Parathyroid adenoma (tissue), 2 donors: Measurements from ENCODE around the gene ZNF469.
A peak's percentile ranks its signal among the peaks of the same experiment; 100 is the strongest.

Source experiments
- H2AFZ ChIP-seq: fragments of 300-600 bp; sonication (generic); one replicate; pipeline ENCODE4 v1.7.0; 2017; ENCODE audit warnings: antibody characterized with exemption, mild to moderate bottlenecking
- H3K27ac ChIP-seq: fragments of 300-600 bp; sonication (generic); one replicate; pipeline ENCODE4 v1.7.0; 2017
- H3K27me3 ChIP-seq: fragments of 300-600 bp; sonication (generic); one replicate; pipeline ENCODE4 v1.7.0; 2017; ENCODE audit warnings: low read length; ENCODE audit not compliant: control insufficient read depth, insufficient read depth
- H3K36me3 ChIP-seq: fragments of 300-600 bp; sonication (generic); one replicate; pipeline ENCODE4 v1.7.0; 2017; ENCODE audit warnings: low read length; ENCODE audit not compliant: control insufficient read depth, insufficient read depth
- H3K4me1 ChIP-seq: fragments of 300-600 bp; sonication (generic); one replicate; pipeline ENCODE4 v1.7.0; 2017; ENCODE audit warnings: control low read depth
- H3K4me2 ChIP-seq: fragments of 300-600 bp; sonication (generic); one replicate; pipeline ENCODE4 v1.7.0; 2017; ENCODE audit warnings: low read length
- H3K4me3 ChIP-seq: fragments of 300-600 bp; sonication (generic); one replicate; pipeline ENCODE4 v1.7.0; 2017; ENCODE audit warnings: low read depth, low read length
- H3K79me2 ChIP-seq: fragments of 300-600 bp; sonication (generic); one replicate; pipeline ENCODE4 v1.7.0; 2017; ENCODE audit warnings: control low read depth
- H3K9ac ChIP-seq: fragments of 300-600 bp; sonication (generic); one replicate; pipeline ENCODE4 v1.7.0; 2017; ENCODE audit warnings: mild to moderate bottlenecking
- H3K9me3 ChIP-seq: fragments of 300-600 bp; sonication (generic); one replicate; pipeline ENCODE4 v1.7.0; 2017; ENCODE audit warnings: low read length; ENCODE audit not compliant: control insufficient read depth
- TF ChIP-seq, protein P1 (sequence below): fragments of 300-600 bp; sonication (generic); IDR thresholded peaks from one replicate; pipeline ENCODE4 v1.7.0; 2017; ENCODE audit warnings: antibody characterized with exemption, mild to moderate bottlenecking
- donor health status: primary hyperparathyroidism.

The ZNF469 gene

GRCh38 chr16:88382491-88383400, at the start of gene ZNF469:
Gene ZNF469 (plus strand): TSS chr16:88382959. CDS start chr16:88427471, 44,512 bp downstream.
- Histone ChIP-seq H3K9me3 (no peaks in the 10 kb centered on the region), H3K4me1 (no peaks in the 10 kb centered on the region), H3K4me2 (peak within 1 kb of the TSS; percentile 57), H3K27me3 (no peaks in the 10 kb centered on the region), H3K36me3 (no peaks in the 10 kb centered on the region), H3K27ac (no peak within 1 kb of the TSS), H3K9ac (no peak within 1 kb of the TSS), H3K79me2 (no peaks in the 10 kb centered on the region), H3K4me3 (no peak within 1 kb of the TSS), H2AFZ (peak within 1 kb of the TSS; percentile 11)
- TF ChIP-seq, protein P1, sequence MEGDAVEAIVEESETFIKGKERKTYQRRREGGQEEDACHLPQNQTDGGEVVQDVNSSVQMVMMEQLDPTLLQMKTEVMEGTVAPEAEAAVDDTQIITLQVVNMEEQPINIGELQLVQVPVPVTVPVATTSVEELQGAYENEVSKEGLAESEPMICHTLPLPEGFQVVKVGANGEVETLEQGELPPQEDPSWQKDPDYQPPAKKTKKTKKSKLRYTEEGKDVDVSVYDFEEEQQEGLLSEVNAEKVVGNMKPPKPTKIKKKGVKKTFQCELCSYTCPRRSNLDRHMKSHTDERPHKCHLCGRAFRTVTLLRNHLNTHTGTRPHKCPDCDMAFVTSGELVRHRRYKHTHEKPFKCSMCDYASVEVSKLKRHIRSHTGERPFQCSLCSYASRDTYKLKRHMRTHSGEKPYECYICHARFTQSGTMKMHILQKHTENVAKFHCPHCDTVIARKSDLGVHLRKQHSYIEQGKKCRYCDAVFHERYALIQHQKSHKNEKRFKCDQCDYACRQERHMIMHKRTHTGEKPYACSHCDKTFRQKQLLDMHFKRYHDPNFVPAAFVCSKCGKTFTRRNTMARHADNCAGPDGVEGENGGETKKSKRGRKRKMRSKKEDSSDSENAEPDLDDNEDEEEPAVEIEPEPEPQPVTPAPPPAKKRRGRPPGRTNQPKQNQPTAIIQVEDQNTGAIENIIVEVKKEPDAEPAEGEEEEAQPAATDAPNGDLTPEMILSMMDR: no peak

- Histone ChIP-seq H3K27ac (no peak overlapping the region), H3K79me2 (no peaks in the 10 kb centered on the region), H3K4me3 (no peak overlapping the region), H3K4me1 (no peaks in the 10 kb centered on the region), H3K36me3 (no peaks in the 10 kb centered on the region), H3K27me3 (no peaks in the 10 kb centered on the region), H2AFZ (no peak overlapping the region), H3K9me3 (no peaks in the 10 kb centered on the region), H3K4me2 (no peak overlapping the region), H3K9ac (no peak overlapping the region)
- TF ChIP-seq, protein P1: no peak
These were observed 48.6 kb upstream of the ZNF469 start for GRCh38 chr16:88333848-88334777.

DNA sequence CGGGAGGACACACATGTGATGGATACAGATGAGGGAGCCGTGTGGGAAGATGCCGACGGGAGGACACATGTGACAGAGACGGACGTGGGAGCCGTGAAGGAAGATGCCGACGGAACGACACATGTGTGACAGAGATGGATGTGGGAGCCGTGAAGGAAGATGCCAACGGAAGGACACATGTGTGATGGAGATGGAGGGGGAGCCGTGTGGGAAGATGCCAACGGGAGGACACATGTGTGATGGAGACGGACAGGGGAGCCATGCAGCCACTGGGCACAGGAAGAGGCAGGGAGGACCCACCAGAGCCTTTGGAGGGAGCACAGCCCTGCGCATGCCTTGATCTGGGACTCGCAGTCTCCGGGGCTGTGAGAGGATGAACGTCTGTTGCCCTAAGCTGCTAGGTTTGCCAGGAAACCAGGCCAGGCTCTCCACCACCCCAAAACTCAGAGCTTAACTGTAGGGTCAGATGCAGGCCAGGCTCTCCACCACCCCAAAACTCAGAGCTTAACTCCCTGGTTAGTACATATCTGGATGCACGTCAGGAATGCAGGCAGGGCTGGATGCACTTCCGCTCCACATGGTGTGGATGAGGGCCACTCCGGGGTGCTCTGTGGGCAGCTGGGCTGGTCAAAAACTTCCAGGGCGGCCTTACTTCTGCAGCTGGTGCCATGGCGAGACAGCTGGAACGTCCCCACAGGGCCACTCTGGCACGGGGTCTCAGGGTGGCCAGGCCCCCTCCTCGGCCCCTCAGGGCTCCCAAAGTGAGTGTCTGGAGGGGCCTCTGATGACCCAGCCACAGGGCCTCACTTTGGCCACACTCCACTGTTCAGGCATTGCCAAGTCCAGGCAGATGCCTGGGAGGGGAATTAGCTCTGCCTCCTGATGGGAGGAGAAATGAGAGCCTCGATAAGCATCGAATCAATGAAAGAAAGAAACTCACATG, 47.7 kb upstream of the ZNF469 start:
- Histone ChIP-seq H3K79me2 (no peaks in the 10 kb centered on the region), H3K27ac (no peak overlapping the region), H3K36me3 (no peaks in the 10 kb centered on the region), H3K9ac (no peak overlapping the region), H3K4me1 (no peaks in the 10 kb centered on the region), H3K27me3 (no peaks in the 10 kb centered on the region), H3K4me2 (no peak overlapping the region), H3K9me3 (no peaks in the 10 kb centered on the region), H3K4me3 (no peak overlapping the region), H2AFZ (no peak overlapping the region)
- TF ChIP-seq, protein P1: no peak

DNA sequence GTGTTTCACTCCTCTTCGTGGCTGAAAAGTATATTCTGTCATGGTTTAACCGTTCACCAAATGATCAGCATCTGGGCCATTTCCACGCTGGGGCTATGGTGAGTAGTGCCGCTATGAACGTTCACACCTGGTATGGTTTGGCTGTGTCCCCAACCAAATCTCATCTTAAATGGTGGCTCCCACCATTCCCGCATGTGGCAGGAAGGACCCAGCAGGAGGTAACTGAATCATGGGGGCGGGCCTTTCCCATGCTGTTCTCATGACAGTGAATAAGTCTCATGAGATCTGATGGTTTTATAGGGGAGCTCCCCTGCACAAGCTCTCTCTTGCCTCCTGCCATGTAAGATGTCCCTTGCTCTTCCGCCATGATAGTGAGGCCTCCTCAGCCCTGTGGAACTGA, 45.7 kb upstream of the ZNF469 start:
- H3K4me1 ChIP-seq: no peaks in the 10 kb centered on the region
- H3K9ac ChIP-seq: no peak overlapping the region
- no peak overlapping the region for H2AFZ ChIP-seq
- no peak overlapping the region for H3K27ac ChIP-seq
- H3K27me3 ChIP-seq: no peaks in the 10 kb centered on the region
- H3K79me2 ChIP-seq: no peaks in the 10 kb centered on the region
- H3K9me3 ChIP-seq: no peaks in the 10 kb centered on the region
- H3K4me2 ChIP-seq: no peak overlapping the region
- H3K4me3 ChIP-seq: no peak overlapping the region
- TF ChIP-seq, protein P1: no peak
- H3K36me3 ChIP-seq: no peaks in the 10 kb centered on the region
